Cardiac fibroblast (primary cell): ENCODE results near the gene LCOR.

Experiments used
- DNase-seq, 2 donors: peaks; one replicate each; pipeline versions ENCODE4 v3.0.0 to v3.0.0-alpha.2; 2010; ENCODE audit warnings: low read depth in 2 of 2
- H3K4me3 ChIP-seq, 2 donors: replicated peaks in 1 of 2; 1 replicate in 1 of 2; 2 replicates in 1 of 2; pipeline ENCODE4 v1.5.1; 2011; ENCODE audit warnings: low read depth in 2 of 2, low read length in 2 of 2, mild to moderate bottlenecking in 2 of 2, moderate library complexity in 1 of 2
- TF ChIP-seq, protein P1 (sequence below): IDR thresholded peaks from one replicate; pipeline ENCODE4 v1.5.1; 2011; ENCODE audit warnings: low read depth, mild to moderate bottlenecking, low read length, inconsistent platforms

The LCOR gene

DNA sequence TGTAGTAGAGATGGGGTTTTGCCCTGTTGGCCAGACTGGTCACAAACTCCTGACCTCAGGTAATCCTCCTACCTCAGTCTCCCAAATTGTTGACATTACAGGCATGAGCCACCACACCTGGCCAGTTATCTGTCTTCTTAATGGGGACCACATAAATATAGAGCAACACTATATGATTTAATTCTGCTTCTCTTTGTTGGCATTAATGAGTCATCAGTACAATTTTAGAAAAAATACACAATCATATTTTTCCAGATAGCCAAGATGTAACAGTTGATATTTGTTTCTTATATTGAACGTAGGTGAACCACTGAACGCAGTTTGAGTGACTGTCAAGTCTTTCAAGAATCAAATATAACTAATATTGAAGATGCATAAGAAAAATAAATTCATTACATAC lies 48.5 kb downstream of the LCOR start:
- no peak for DNase-seq
- TF ChIP-seq, protein P1, sequence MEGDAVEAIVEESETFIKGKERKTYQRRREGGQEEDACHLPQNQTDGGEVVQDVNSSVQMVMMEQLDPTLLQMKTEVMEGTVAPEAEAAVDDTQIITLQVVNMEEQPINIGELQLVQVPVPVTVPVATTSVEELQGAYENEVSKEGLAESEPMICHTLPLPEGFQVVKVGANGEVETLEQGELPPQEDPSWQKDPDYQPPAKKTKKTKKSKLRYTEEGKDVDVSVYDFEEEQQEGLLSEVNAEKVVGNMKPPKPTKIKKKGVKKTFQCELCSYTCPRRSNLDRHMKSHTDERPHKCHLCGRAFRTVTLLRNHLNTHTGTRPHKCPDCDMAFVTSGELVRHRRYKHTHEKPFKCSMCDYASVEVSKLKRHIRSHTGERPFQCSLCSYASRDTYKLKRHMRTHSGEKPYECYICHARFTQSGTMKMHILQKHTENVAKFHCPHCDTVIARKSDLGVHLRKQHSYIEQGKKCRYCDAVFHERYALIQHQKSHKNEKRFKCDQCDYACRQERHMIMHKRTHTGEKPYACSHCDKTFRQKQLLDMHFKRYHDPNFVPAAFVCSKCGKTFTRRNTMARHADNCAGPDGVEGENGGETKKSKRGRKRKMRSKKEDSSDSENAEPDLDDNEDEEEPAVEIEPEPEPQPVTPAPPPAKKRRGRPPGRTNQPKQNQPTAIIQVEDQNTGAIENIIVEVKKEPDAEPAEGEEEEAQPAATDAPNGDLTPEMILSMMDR = no peak
- no peak overlapping the region for H3K4me3 ChIP-seq

DNA sequence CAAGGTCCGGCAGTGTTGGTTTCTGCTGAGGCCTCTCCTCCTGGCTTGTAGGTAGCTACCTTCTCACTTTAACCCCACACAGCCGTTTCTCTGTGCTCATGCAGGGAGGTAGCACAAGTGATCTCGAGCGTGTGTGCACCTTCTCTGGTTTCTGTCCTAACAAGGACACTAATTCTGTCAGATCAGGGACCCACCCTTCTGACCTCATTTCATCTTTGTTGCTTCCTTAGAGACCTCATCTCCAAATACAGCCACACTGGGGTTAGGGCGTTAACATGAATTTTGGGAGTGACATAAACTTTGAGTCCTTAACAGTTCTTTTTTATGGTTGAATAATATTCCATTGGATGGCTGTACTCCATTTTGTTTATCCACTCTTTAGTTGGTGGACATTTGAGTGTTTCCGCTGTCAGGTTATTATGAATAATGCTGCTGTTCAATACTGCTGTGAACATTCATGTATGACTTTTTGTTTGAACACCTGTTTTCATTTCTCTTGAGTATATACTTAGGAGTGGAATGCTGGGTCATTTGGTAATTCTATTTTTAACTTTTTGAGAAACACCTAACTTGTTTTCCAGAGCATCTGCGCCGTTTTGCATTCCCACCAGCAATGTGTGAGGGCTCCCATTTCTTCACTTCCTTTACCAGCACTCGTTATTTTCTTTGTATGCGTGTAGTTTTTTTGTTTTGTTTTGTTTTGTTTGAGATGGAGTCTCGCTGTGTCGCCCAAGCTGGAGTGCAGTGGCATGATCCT lies 57.5 kb downstream of the LCOR start:
- TF ChIP-seq, protein P1 = no peak
- DNase-seq = no peak
- no peak overlapping the region for H3K4me3 ChIP-seq

DNA sequence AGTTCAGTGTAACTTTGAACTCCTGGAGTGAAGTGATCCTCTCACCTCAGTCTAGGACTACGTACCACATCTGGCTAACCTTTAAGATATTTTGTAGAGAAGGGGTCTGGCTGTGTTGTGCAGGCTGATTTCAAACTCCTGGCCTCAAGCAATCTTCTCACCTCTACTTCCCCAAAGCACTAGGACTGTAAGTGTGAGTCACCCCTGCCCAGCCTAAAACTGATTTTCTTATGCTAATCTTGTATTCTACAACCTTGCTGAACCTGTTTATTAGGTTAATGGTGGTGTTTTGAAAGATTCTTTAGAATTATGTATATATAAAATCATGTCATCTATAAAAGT lies 58.0 kb downstream of the LCOR start:
- no peak for DNase-seq
- TF ChIP-seq, protein P1 = no peak
- H3K4me3 ChIP-seq = no peak overlapping the region

DNA sequence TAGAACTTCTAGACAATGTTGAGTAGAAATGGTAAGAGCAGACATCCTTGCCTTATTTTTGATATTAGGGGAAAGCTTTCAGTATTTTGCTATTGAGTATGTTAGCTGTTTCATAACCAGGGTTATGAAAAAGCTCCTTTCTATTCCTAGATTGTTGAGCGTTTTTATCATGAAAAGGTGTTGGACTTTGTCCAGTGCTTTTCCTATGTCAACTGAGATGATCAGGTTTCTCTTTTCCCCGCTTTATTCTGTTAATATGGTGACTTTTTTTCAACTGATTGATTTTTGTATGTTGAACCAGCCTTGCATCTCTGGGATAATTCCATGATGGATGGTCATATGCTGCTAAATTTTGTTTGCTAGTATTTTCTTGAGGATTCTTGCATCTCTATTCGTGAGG lies 58.5 kb downstream of the LCOR start:
- H3K4me3 ChIP-seq = no peak overlapping the region
- no peak for DNase-seq
- TF ChIP-seq, protein P1 = no peak

DNA sequence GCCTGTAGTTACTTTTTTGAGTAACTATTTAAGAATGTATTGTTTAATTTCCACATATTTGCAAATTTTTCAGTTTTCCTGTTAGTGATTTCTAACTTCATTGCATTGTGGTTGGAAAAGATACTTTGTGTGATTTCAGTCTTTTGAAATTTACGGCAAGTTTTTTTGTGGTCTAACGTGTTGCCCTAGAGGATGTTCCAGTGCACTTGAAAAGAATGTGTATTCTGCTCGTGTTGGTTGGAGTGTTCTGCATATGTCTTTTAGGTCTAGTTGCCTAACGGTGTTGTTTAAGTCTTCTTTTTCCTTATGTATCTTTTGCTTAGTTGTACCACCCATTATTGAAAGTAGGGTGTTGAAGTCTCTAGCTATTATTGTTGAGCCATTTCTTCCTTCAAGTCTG lies 59.7 kb downstream of the LCOR start:
- DNase-seq = no peak
- no peak overlapping the region for H3K4me3 ChIP-seq
- TF ChIP-seq, protein P1 = no peak

DNA sequence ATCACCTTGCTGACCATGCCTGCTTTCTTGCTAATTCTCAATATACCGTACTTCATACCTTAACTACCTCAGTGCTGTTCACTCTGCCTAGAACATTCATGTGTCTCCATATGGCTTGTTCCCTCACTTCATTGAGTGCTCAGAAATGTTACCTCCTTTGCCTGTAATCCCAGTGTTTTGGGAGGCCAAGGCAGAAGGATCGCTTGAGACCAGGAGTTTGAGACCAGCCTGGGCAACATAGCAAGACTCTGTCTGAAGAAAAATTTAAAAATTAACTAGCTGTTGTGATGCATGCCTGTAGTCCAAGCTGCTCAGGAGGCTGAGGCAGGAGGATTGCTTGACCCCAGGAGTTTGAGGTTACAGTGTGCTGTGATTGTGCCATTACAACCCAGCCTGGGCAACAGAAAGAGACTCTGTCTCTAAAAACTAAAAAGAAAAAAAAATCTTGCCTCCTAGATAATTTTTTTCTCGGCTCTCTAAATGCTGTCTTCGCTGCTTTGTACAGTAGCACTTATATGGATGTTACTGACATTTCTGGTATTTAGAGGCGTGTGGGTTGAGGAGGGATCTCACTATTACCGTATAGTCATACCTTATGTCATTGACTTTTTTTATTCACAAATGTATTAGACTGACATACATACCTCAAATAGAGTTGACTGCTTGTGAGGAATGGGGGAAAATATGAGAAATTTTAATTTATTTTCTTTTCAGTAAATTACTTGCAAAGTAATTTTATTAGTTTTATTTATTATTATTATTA lies 63.7 kb downstream of the LCOR start:
- DNase-seq = no peak
- H3K4me3 ChIP-seq = no peak overlapping the region
- TF ChIP-seq, protein P1 = no peak
